ENCODE data around the gene SLC16A8. TPM values are rescaled to one million over a fixed set of nuclear protein-coding genes. Genes with fewer than 3 reads are reported as not detected.

SLC16A8 gene
- total RNA-seq, 2 experiments from 2014 or later: not detected

- no peaks in the 10 kb centered on the region for H3K9me3 Mint-ChIP-seq
- no peak overlapping the region for H3K4me3 ChIP-seq (ENCODE audit: low read length)
- ChIA-PET CTCF (no interaction called here), POLR2A (no interaction called here)
- H3K27me3 Mint-ChIP-seq: no peaks in the 10 kb centered on the region
- intact Hi-C loops (cut with DNase I, micrococcal nuclease): no loop called here
- no peaks in the 10 kb centered on the region for H3K36me3 Mint-ChIP-seq (ENCODE audit: low read depth)
- TF ChIP-seq CTCF (IDR thresholded peaks at IDR 0.05): no peak
- no peaks in the 10 kb centered on the region for H3K9me3 ChIP-seq (ENCODE audit: control insufficient read depth in 1 of 2, insufficient read depth in 1 of 2, low read length in 2 of 2)
- H3K27ac Mint-ChIP-seq: no peak overlapping the region
- no peak for ATAC-seq (ENCODE audit: poor library complexity)
- DNase-seq: no peak
- H3K36me3 ChIP-seq (ENCODE audit: insufficient read depth, low read length): no peaks in the 10 kb centered on the region
- H3K4me3 Mint-ChIP-seq: no peak overlapping the region
- no peaks in the 10 kb centered on the region for H3K4me1 ChIP-seq (ENCODE audit: insufficient read depth, low read length)
- H3K27me3 ChIP-seq (ENCODE audit: control insufficient read depth in 1 of 2, insufficient read depth in 2 of 2, low read length in 2 of 2): no peaks in the 10 kb centered on the region
- H3K27ac ChIP-seq (ENCODE audit: low read depth in 1 of 2, low read length in 2 of 2): no peak overlapping the region
- no peaks in the 10 kb centered on the region for H3K4me1 Mint-ChIP-seq (ENCODE audit: low read depth)
Observed at GRCh38 chr22:38029370-38029769, 54.6 kb downstream of the SLC16A8 start.

- intact Hi-C loops (cut with DNase I, micrococcal nuclease): no loop called here
- Mint-ChIP-seq H3K27ac (no peak overlapping the region), H3K4me3 (no peak overlapping the region), H3K27me3 (no peaks in the 10 kb centered on the region), H3K4me1 (ENCODE audit: low read depth) (no peaks in the 10 kb centered on the region), H3K36me3 (ENCODE audit: low read depth) (no peaks in the 10 kb centered on the region), H3K9me3 (no peaks in the 10 kb centered on the region)
- H3K27ac ChIP-seq (ENCODE audit: low read depth in 1 of 2, low read length in 2 of 2): no peak overlapping the region
- no peaks in the 10 kb centered on the region for H3K27me3 ChIP-seq (ENCODE audit: control insufficient read depth in 1 of 2, insufficient read depth in 2 of 2, low read length in 2 of 2)
- no peaks in the 10 kb centered on the region for H3K9me3 ChIP-seq (ENCODE audit: control insufficient read depth in 1 of 2, insufficient read depth in 1 of 2, low read length in 2 of 2)
- no peaks in the 10 kb centered on the region for H3K36me3 ChIP-seq (ENCODE audit: insufficient read depth, low read length)
- ChIA-PET CTCF (no interaction called here), POLR2A (no interaction called here)
- H3K4me1 ChIP-seq (ENCODE audit: insufficient read depth, low read length): no peaks in the 10 kb centered on the region
- no peak overlapping the region for H3K4me3 ChIP-seq (ENCODE audit: low read length)
- no peak for ATAC-seq (ENCODE audit: poor library complexity)
- no peak for TF ChIP-seq CTCF (IDR thresholded peaks at IDR 0.05)
- DNase-seq: no peak
Observed at GRCh38 chr22:38028344-38029130, 55.4 kb downstream of the SLC16A8 start.

Other genes with a start within 250 kb of the SLC16A8 start
- gene ANKRD54, start 239.8 kb downstream of the SLC16A8 start, total RNA-seq: 10 to 100 TPM; 18.3 to 20.6 TPM
- gene EIF3L, start 234.8 kb downstream of the SLC16A8 start, total RNA-seq: 100 to 1,000 TPM; 525 to 541 TPM
- 10 to 100 TPM; 16.9 to 20.7 TPM for gene MICALL1, start 177.9 kb downstream of the SLC16A8 start, total RNA-seq
- not detected for gene C22orf23, start 130.6 kb downstream of the SLC16A8 start, total RNA-seq
- gene POLR2F, start 130.5 kb downstream of the SLC16A8 start, total RNA-seq: 10 to 100 TPM; 20.2 to 21.1 TPM
- gene SOX10, start 99.6 kb downstream of the SLC16A8 start, total RNA-seq: not detected
- 10 to 100 TPM; 21.2 to 25.6 TPM for gene PICK1, start 26.8 kb downstream of the SLC16A8 start, total RNA-seq
- gene BAIAP2L2, start 26.5 kb upstream of the SLC16A8 start, total RNA-seq: 1 to 10 TPM in 1 of 2 experiments, under 1 TPM in 1; 0.45 to 1.0 TPM
- gene PLA2G6, start 97.6 kb upstream of the SLC16A8 start, total RNA-seq: 10 to 100 TPM; 48.8 to 50.2 TPM
- 10 to 100 TPM; 25.6 to 27.3 TPM for gene MAFF, start 117.8 kb upstream of the SLC16A8 start, total RNA-seq
- gene TMEM184B, start 188.8 kb upstream of the SLC16A8 start, total RNA-seq: 10 to 100 TPM; 49.3 to 50.1 TPM
- gene CSNK1E, start 233.2 kb upstream of the SLC16A8 start, total RNA-seq: 100 to 1,000 TPM; 208 to 217 TPM